H1 (cell line): ENCODE data around the gene CELF4. TPM values are rescaled to one million over a fixed set of nuclear protein-coding genes. Genes with fewer than 3 reads are reported as not detected.

Experiments used
- CTCF ChIA-PET: fragments of 300-600 bp; sonication (Branson Sonifier 250); formaldehyde crosslinking; loops from one replicate; lab custom pipeline; 2021; ENCODE audit not compliant: partially characterized antibody; lab: Charles Lee
- POLR2A ChIA-PET: fragments of 300-600 bp; sonication (Branson Sonifier 250); formaldehyde crosslinking; loops from one replicate; lab custom pipeline; 2021; ENCODE audit warnings: inconsistent platforms; ENCODE audit not compliant: partially characterized antibody; lab: Charles Lee
- DNase-seq, 2 experiments: peaks; one replicate each; pipeline versions ENCODE4 v3.0.0 to v3.0.0-alpha.2; 2010 to 2022; ENCODE audit warnings: low spot score in 2 of 2, low read depth in 1 of 2, mixed read lengths in 1 of 2
- FAIRE-seq: peaks from 2 replicates; lab custom pipeline; 2011; peaks lifted over from hg19 to GRCh38; lab: Jason Lieb, UNC
- H2AFZ ChIP-seq: 2 replicates; pipeline ENCODE4 v1.8.1; 2012; ENCODE audit warnings: low read length, inconsistent platforms
- H2AK5ac ChIP-seq: 2 replicates; pipeline ENCODE4 v1.6.1; 2013; ENCODE audit warnings: low read depth, low read length
- H2BK120ac ChIP-seq: replicated peaks from 2 replicates; pipeline ENCODE3; 2013; ENCODE audit warnings: low read depth, low read length, inconsistent platforms
- H2BK12ac ChIP-seq: 2 replicates; pipeline ENCODE4 v1.6.1; 2013; ENCODE audit warnings: low read depth, low read length
- H2BK15ac ChIP-seq: 2 replicates; pipeline ENCODE4 v1.6.1; 2013; ENCODE audit warnings: low read length
- H2BK20ac ChIP-seq: 2 replicates; pipeline ENCODE4 v1.6.1; 2013; ENCODE audit warnings: low read length
- H2BK5ac ChIP-seq: 2 replicates; pipeline ENCODE4 v1.6.1; 2013; ENCODE audit warnings: low read depth, low read length
- H3K14ac ChIP-seq: 2 replicates; pipeline ENCODE4 v1.6.1; 2013; ENCODE audit warnings: inconsistent platforms; ENCODE audit not compliant: insufficient read length
- H3K18ac ChIP-seq: 2 replicates; pipeline ENCODE4 v1.6.1; 2013; ENCODE audit warnings: low read length; ENCODE audit errors: extremely low read depth
- H3K23ac ChIP-seq: 2 replicates; pipeline ENCODE4 v1.6.1; 2013; ENCODE audit warnings: inconsistent platforms; ENCODE audit not compliant: insufficient read length
- H3K23me2 ChIP-seq: 2 replicates; pipeline ENCODE4 v1.6.1; 2013; ENCODE audit warnings: low read depth, low read length
- H3K27ac ChIP-seq: 2 replicates; pipeline ENCODE4 v1.6.1; 2011; ENCODE audit warnings: low read depth, low read length, inconsistent platforms
- H3K27me3 ChIP-seq, 4 experiments: replicated peaks in 1 of 4; 1 replicate in 1 of 4; 2 replicates in 3 of 4; pipeline versions ENCODE4 v1.6.1 to v1.8.1; 2011 to 2013; ENCODE audit warnings: low read length in 3 of 4, mild to moderate bottlenecking in 3 of 4, inconsistent platforms in 2 of 4, mixed read lengths in 2 of 4, moderate library complexity in 1 of 4; ENCODE audit not compliant: control insufficient read depth in 3 of 4, insufficient read depth in 3 of 4; ENCODE audit errors: extremely low read depth in 1 of 4
- H3K36me3 ChIP-seq, 4 experiments: 2 replicates each; pipeline versions ENCODE4 v1.6.1 to v1.8.1; 2011 to 2013; ENCODE audit warnings: mild to moderate bottlenecking in 4 of 4, low read length in 3 of 4, moderate library complexity in 2 of 4, control low read depth in 1 of 4, inconsistent platforms in 1 of 4; ENCODE audit not compliant: insufficient read depth in 4 of 4, control insufficient read depth in 2 of 4
- H3K4ac ChIP-seq: replicated peaks from 2 replicates; pipeline ENCODE3; 2013; ENCODE audit warnings: low read length, low read depth, mixed read lengths, inconsistent platforms; ENCODE audit not compliant: insufficient read length
- H3K4me1 ChIP-seq, 4 experiments: replicated peaks in 1 of 4; 1 replicate in 1 of 4; 2 replicates in 3 of 4; pipeline versions ENCODE4 v1.6.1 to v1.8.1; 2011 to 2013; ENCODE audit warnings: low read length in 3 of 4, inconsistent platforms in 2 of 4, mixed read lengths in 1 of 4; ENCODE audit not compliant: insufficient read depth in 4 of 4, control insufficient read depth in 3 of 4
- H3K4me2 ChIP-seq, 2 experiments: 2 replicates each; pipeline versions ENCODE4 v1.6.1 to v1.8.1; 2011 to 2013; ENCODE audit warnings: low read depth in 2 of 2, low read length in 2 of 2, control low read depth in 1 of 2, inconsistent platforms in 1 of 2, mild to moderate bottlenecking in 1 of 2; ENCODE audit not compliant: insufficient read depth in 1 of 2
- H3K4me3 ChIP-seq, 4 experiments: fragments of 200-600, 300-600 bp in 1 of 4; sonication (generic), shearing (Covaris generic), sonication (Bioruptor Twin) in 1 of 4; 2 replicates each; pipeline versions ENCODE4 v1.5.1 to v1.8.1; 2011 to 2016; ENCODE audit warnings: low read length in 4 of 4, low read depth in 3 of 4, control low read depth in 2 of 4, inconsistent platforms in 2 of 4, mild to moderate bottlenecking in 2 of 4, mixed read lengths in 1 of 4, moderate library complexity in 1 of 4; ENCODE audit not compliant: insufficient read depth in 2 of 4; ENCODE audit errors: extremely low read depth in 1 of 4
- H3K56ac ChIP-seq: replicated peaks from 2 replicates; pipeline ENCODE3; 2013; ENCODE audit warnings: low read depth, mild to moderate bottlenecking, mixed read lengths, low read length, inconsistent platforms; ENCODE audit not compliant: insufficient read length
- H3K79me1 ChIP-seq: 2 replicates; pipeline ENCODE4 v1.6.1; 2013; ENCODE audit warnings: low read depth, low read length, control low read depth
- H3K79me2 ChIP-seq, 2 experiments: 2 replicates each; pipeline versions ENCODE4 v1.6.1 to v1.8.1; 2012 to 2013; ENCODE audit warnings: low read length in 2 of 2, mild to moderate bottlenecking in 2 of 2, inconsistent platforms in 1 of 2; ENCODE audit not compliant: insufficient read depth in 2 of 2, control insufficient read depth in 1 of 2
- H3K9ac ChIP-seq, 4 experiments: replicated peaks in 1 of 4; 1 replicate in 1 of 4; 2 replicates in 3 of 4; pipeline versions ENCODE4 v1.6.1 to v1.8.1; 2011 to 2013; ENCODE audit warnings: low read depth in 3 of 4, low read length in 3 of 4, control low read depth in 2 of 4, mild to moderate bottlenecking in 2 of 4, moderate library complexity in 2 of 4, inconsistent platforms in 1 of 4; ENCODE audit errors: extremely low read depth in 1 of 4
- H3K9me3 ChIP-seq, 2 experiments: 2 replicates each; pipeline versions ENCODE4 v1.6.1 to v1.8.1; 2012 to 2013; ENCODE audit warnings: mild to moderate bottlenecking in 2 of 2, moderate library complexity in 2 of 2, control low read depth in 1 of 2, inconsistent platforms in 1 of 2, low read depth in 1 of 2, low read length in 1 of 2, mixed read lengths in 1 of 2; ENCODE audit not compliant: insufficient read depth in 2 of 2
- H4K20me1 ChIP-seq, 2 experiments: replicated peaks in 1 of 2; 2 replicates each; pipeline versions ENCODE3 to v1.8.1; 2011 to 2013; ENCODE audit warnings: inconsistent platforms in 2 of 2, low read length in 2 of 2, mild to moderate bottlenecking in 1 of 2; ENCODE audit not compliant: insufficient read depth in 2 of 2, control insufficient read depth in 1 of 2
- H4K5ac ChIP-seq: 2 replicates; pipeline ENCODE4 v1.6.1; 2013; ENCODE audit warnings: low read length, low read depth, mixed read lengths, inconsistent platforms; ENCODE audit not compliant: insufficient read length
- H4K8ac ChIP-seq: 2 replicates; pipeline ENCODE4 v1.8.0; 2013; ENCODE audit warnings: mild to moderate bottlenecking, moderate library complexity, low read length, inconsistent platforms; ENCODE audit not compliant: insufficient read depth; ENCODE audit errors: extremely low read depth
- H4K91ac ChIP-seq: replicated peaks from 2 replicates; pipeline ENCODE3; 2013; ENCODE audit warnings: low read length, mixed read lengths, inconsistent platforms; ENCODE audit not compliant: insufficient read length
- CTCF ChIP-seq, 3 experiments: IDR thresholded peaks; 1 replicate in 2 of 3; 2 replicates in 1 of 3; pipeline versions ENCODE4 v1.5.1 to v1.6.1; 2011; ENCODE audit warnings: low read length in 3 of 3, mild to moderate bottlenecking in 3 of 3, inconsistent platforms in 2 of 3, low read depth in 1 of 3, moderate library complexity in 1 of 3; ENCODE audit not compliant: insufficient read depth in 1 of 3; ENCODE audit errors: control extremely low read depth in 1 of 3
- GABPA ChIP-seq: IDR thresholded peaks from 2 replicates; pipeline ENCODE4 v1.6.1; 2011; ENCODE audit warnings: mild to moderate bottlenecking, low read length, moderate library complexity, borderline replicate concordance; ENCODE audit not compliant: insufficient read depth
- MAFK ChIP-seq: IDR thresholded peaks from 2 replicates; pipeline ENCODE4 v1.6.1; 2012; ENCODE audit warnings: low read depth, mild to moderate bottlenecking, improper control_type of control experiment, low read length
- RAD21 ChIP-seq, 2 experiments: IDR thresholded peaks in 1 of 2; conservative IDR thresholded peaks in 1 of 2; 2 replicates each; pipeline ENCODE4 v1.6.1; 2011; ENCODE audit warnings: low read depth in 2 of 2, low read length in 2 of 2, improper control_type of control experiment in 1 of 2, inconsistent platforms in 1 of 2, mild to moderate bottlenecking in 1 of 2, moderate library complexity in 1 of 2
- WGBS, 2 experiments: shearing (Covaris generic) in 1 of 2; methylation state at CpG; one replicate each; pipeline versions ENCODE4 v1.1.6 to v1.1.7; 2013 to 2015; ENCODE audit warnings: low lambda C conversion rate in 2 of 2, mixed read lengths in 2 of 2, inconsistent platforms in 1 of 2, low coverage in 1 of 2, missing lambda C conversion rate in 1 of 2; ENCODE audit not compliant: insufficient replicate concordance in 2 of 2, insufficient coverage in 1 of 2, insufficient read length in 1 of 2; ENCODE audit errors: extremely low coverage in 1 of 2, missing lambda C conversion rate in 1 of 2; 5-methylcytosine and 5-hydroxymethylcytosine counted together
- polyA plus RNA-seq, 7 experiments: library from polyadenylated mRNA; depleted of rRNA in 3 of 7; stranded (reverse) in 5 of 7; unstranded in 2 of 7; fragments of >200 nt in 5 of 7; fragments of 200-250 nt in 2 of 7; gene quantifications; 1 replicate in 5 of 7; 2 replicates in 1 of 7; 4 replicates in 1 of 7; pipeline versions ENCODE4 v1.2.1 to v1.2.3, GENCODE V29; 2011 to 2013; ENCODE audit warnings: missing spikeins in 2 of 7, mixed read lengths in 2 of 7
- total RNA-seq: library from RNA; stranded (reverse); fragmentation: NEBNext Ultra II Directional; extraction: Animal tissue kit (Norgen Biotek cat#: 25700); gene quantifications from 2 replicates; pipeline ENCODE4 v1.2.1, GENCODE V29; 2021

Gene CELF4
- total and polyA plus RNA-seq, 2 of the 8 experiments (the other 6 are each of a cell fraction or from before 2014, with no cell fraction given) = 1.6 to 3.4 TPM

GRCh38 chr18:37381554-37381953, 184.0 kb downstream of the CELF4 start:
- Histone ChIP-seq H4K5ac (no peak overlapping the region), H2BK5ac (no peak overlapping the region), H3K23ac (no peak overlapping the region), H3K56ac (no peak overlapping the region), H3K9ac (no peak overlapping the region), H3K36me3 (no peaks in the 10 kb centered on the region), H3K79me1 (no peaks in the 10 kb centered on the region), H3K27me3 (peaks cover 0 to 2% (median 0%) of the 10 kb centered on the region in 4 experiments; a peak in 2 of 7 replicates), H3K14ac (no peak overlapping the region), H3K4me1 (peaks cover 0 to 12% (median 10%) of the 10 kb centered on the region in 4 experiments; a peak in 6 of 7 replicates), H3K4me2 (no peak overlapping the region), H2AK5ac (no peak overlapping the region), H2BK12ac (no peak overlapping the region), H4K91ac (no peak overlapping the region), H3K79me2 (no peaks in the 10 kb centered on the region), H3K4ac (no peak overlapping the region), H2BK20ac (no peak overlapping the region), H4K8ac (no peak overlapping the region), H3K27ac (no peak overlapping the region), H3K4me3 (no peak overlapping the region), H3K23me2 (peaks cover 11% of the 10 kb centered on the region; the same call in 1 of the 2 replicates), H2BK15ac (no peak overlapping the region), H2BK120ac (no peak overlapping the region), H2AFZ (no peak overlapping the region), H3K9me3 (no peaks in the 10 kb centered on the region), H4K20me1 (peaks cover 0 to 8% of the 10 kb centered on the region in 2 experiments), H3K18ac (no peak overlapping the region)
- WGBS, 2 experiments = 60% methylated on average over 2 of the region's 2 CpGs; no CpG with 5 or more reads in 1 of the 2 experiments
- peak; percentile 37; the same call in 1 of the 2 replicates for TF ChIP-seq MAFK
- no peak for TF ChIP-seq GABPA
- TF ChIP-seq RAD21 (IDR thresholded peaks at IDR 0.05 in 1 of 2, conservative IDR thresholded peaks at IDR 0.05 in 1 of 2; ENCODE audit: low read depth in 2 of 2, low read length in 2 of 2) = peak; percentile 46 to 56
- peak; percentile 35 to 48 (median 43) for TF ChIP-seq CTCF (IDR thresholded peaks at IDR 0.05; ENCODE audit: control extremely low read depth in 1 of 3, insufficient read depth in 1 of 3, low read depth in 1 of 3, low read length in 3 of 3)
- CTCF ChIA-PET = interaction anchor here (0.7 to 7.9 kb wide), 23 partner anchors 10 to 175 kb away, joined by 3 to 85 read pairs (median 4); no protein-coding TSS in a partner anchor
- POLR2A ChIA-PET = no interaction called here
- no peak for FAIRE-seq
- DNase-seq = no peak
